ENCODE results near the gene NLGN2. TPM values are rescaled to one million over a fixed set of nuclear protein-coding genes. Genes with fewer than 3 reads are reported as not detected.
"Not testable (repeated sequence)": the region's sequence is repeated elsewhere in the genome, so short reads cannot be mapped to it uniquely, and the experiment has no call there.

The NLGN2 gene
- total RNA-seq, result 1 to 10 TPM; 8.0 to 8.7 TPM

DNA sequence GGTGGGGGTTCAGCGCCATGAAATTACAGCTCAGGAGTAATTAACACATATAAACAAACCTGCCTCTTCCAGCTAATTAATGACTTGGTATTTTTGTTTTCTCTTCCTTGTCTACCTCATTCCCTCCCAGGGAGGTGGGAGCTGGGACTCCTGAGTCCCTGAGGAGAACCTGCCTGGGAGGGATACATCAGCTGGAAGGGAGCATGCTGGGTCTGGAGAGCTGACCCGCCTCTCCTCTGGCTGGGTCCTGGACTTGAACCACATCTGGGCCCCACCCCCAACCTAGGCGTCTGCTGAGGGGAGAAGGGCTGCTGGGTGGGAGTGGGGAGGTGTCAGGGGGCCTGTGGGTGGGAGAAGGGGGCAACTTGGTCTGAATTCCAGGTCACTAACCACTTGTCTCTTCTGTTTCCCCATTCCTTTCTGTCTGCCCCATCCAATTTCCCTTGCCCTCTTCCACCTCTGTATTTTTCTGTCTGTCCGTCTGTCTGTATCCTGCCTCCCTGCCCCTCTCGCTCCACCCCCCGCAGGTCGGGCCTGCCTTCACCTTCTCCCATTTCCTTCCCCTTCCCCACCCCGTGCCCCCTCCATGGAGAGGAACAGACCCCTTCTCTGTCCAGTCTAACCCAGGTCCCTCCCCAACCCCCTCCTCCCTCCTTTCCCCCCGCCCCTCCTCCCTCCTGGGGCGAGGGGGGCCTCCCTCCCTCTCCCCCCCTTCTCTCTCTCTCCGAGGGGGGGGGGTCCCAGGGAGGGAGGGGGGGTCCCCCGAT is at the start of gene NLGN2:
NLGN2 (plus strand) TSS at position 361 of the 767 bp plus-strand sequence. CDS start 411 bp downstream, outside the sequence.
- POLR2A ChIA-PET, result interaction anchor here (1.4 kb wide), 1 partner anchor 27 kb away, joined by 5 read pairs; the partner anchor contains the start of gene TMEM102
- Mint-ChIP-seq H3K27ac (peak within 1 kb of the TSS; percentile 50), H3K4me3 (peak within 1 kb of the TSS; percentile 64), H3K27me3 (peaks cover 11% of the 10 kb centered on the region), H3K36me3 (no peaks in the 10 kb centered on the region), H3K4me1 (peaks cover 12% of the 10 kb centered on the region), H3K9me3 (no peaks in the 10 kb centered on the region)
- no peak for DNase-seq
- ATAC-seq (ENCODE audit: low read depth), result no peak

DNA sequence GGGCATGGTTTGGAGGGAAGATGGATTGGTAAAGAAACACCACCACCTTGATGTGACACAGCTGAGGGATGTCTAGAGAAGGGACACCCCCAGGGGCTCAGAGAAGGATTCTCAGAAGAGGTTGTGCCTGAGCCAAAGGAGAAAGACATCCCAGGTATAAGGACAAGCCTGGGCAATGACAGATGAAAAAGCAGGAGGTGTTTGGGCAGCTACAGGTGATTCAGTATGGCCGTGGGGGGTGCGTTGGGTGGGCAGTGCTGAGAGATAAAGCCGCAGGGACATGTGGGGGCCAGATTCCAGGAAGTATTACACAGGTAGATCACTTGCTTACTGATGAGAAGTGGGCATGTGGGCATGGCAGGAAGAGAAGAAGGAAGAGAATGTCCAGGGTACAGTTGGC is 45.7 kb upstream of the NLGN2 start:
- H3K27ac Mint-ChIP-seq, result no peak overlapping the region
- ATAC-seq (ENCODE audit: low read depth) (no peak), DNase-seq (no peak)
- POLR2A ChIA-PET, result interaction anchor here (0.6 to 1.0 kb wide), 2 partner anchors 41 to 73 kb away, joined by 5 to 6 read pairs; partner anchors contain the start of gene TMEM102
- peaks cover 5% of the 10 kb centered on the region for H3K27me3 Mint-ChIP-seq
- no peaks in the 10 kb centered on the region for H3K9me3 Mint-ChIP-seq
- no peak overlapping the region for H3K4me3 Mint-ChIP-seq
- no peaks in the 10 kb centered on the region for H3K36me3 Mint-ChIP-seq
- H3K4me1 Mint-ChIP-seq, result peaks cover 5% of the 10 kb centered on the region

DNA sequence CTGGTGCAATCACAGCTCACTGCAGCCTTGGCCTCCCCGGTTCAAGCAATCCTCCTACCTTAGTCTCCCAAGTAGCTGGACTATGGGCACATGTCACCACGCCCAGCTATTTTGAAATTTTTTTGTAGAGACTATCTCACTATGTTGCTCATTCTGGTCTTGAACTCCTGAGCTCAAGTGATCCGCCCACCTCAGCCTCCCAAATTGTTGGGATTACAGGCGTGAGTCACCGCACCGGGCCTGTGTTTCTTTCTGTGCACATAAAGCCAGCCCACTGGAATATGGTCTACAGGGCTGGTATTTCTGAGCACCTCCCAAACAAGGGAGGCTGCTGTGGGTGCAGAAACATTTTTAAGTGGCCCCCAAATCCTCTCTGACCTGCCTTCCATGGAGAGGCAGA is 44.3 kb upstream of the NLGN2 start:
- H3K4me1 Mint-ChIP-seq, result peaks cover 7% of the 10 kb centered on the region
- no peak for ATAC-seq (ENCODE audit: low read depth)
- peaks cover 5% of the 10 kb centered on the region for H3K27me3 Mint-ChIP-seq
- no peak overlapping the region for H3K27ac Mint-ChIP-seq
- DNase-seq, result no peak
- POLR2A ChIA-PET, result interaction anchor here (0.7 kb wide), 1 partner anchor 56 kb away, joined by 9 read pairs; no protein-coding TSS in a partner anchor
- H3K36me3 Mint-ChIP-seq, result no peaks in the 10 kb centered on the region
- H3K4me3 Mint-ChIP-seq, result no peak overlapping the region
- no peaks in the 10 kb centered on the region for H3K9me3 Mint-ChIP-seq

DNA sequence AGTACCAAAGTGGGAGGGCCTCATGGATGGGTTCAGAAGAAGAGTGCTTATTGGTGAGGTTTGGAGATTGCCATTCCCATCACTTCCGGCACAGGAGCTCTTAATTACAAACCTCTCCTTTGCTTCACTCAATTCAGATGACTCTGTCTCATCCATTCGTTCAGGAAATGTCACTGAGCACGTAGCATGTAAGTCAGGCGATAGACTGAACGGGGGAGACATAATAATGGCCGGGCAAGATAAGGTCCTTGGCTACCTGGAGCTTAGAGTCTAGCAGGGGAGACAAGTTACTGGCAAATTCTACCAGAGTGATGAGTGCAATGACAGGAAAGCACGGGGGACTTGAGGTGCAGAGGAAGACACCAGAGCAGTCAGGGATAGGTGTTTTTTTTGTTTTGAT is 41.7 kb upstream of the NLGN2 start:
- peaks cover 11% of the 10 kb centered on the region for H3K27me3 Mint-ChIP-seq
- H3K27ac Mint-ChIP-seq; ATAC-seq (ENCODE audit: low read depth); DNase-seq; H3K4me3 Mint-ChIP-seq; H3K4me1 Mint-ChIP-seq; H3K9me3 Mint-ChIP-seq; H3K36me3 Mint-ChIP-seq; POLR2A ChIA-PET: not testable (repeated sequence)

DNA sequence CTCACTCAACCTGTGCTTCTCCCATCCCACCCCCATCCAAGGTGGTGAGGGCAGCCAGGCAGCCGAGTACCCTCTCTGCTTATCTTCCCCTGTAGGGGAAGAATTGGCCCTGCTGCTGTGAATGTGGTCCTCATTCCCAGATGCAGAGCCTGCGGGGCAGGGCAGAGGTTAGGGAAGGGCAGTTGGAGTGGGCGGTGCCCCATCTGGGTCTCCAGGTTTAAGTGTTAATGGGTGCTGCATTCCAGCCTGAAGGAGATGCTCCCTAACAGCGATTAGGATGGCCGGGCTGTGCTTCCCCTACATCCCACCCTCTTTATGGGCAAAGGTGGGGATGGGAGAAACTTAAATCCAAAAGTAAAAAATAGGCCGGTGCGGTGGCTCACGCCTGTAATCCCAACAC is 40.6 kb upstream of the NLGN2 start:
- no peak overlapping the region for H3K4me3 Mint-ChIP-seq
- ATAC-seq (ENCODE audit: low read depth), result no peak
- no peak for DNase-seq
- no peaks in the 10 kb centered on the region for H3K36me3 Mint-ChIP-seq
- peaks cover 6% of the 10 kb centered on the region for H3K27me3 Mint-ChIP-seq
- POLR2A ChIA-PET, result interaction anchor here (0.6 kb wide), 1 partner anchor 82 kb away, joined by 3 read pairs; no protein-coding TSS in a partner anchor
- peaks cover 2% of the 10 kb centered on the region for H3K4me1 Mint-ChIP-seq
- no peak overlapping the region for H3K27ac Mint-ChIP-seq
- no peaks in the 10 kb centered on the region for H3K9me3 Mint-ChIP-seq

DNA sequence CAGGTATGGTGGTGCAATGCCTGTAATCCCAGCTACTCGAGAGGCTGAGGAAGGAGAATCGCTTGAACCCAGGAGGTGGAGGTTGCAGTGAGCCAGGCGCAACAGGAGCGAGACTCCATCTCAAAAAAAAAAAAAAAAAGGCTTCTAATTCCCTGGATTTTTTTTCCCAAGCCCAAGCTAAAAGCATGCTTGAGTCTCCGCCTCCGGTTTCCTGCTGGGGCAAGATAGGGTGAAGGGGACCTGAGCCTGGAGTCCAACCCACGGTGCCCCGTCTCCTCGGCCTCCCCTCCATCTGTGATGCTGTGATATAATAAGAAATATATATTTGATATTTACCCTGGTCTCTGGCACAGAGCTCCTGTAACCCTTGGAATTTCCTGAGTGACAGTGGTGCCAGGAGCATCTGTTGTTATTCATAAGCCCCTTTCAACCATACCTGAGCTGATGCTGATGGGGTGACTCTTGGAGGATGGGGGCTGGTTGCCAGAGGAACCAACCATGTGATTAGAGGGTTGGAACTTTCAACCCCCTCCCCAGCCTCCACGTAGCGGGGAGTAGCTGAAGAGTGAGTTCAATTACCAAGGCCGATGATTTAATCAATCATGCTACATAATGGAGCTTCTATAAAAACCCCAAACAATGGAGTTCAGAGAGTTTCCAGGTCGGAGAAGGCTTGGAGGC is 39.6 kb upstream of the NLGN2 start:
- no peak for DNase-seq
- H3K4me3 Mint-ChIP-seq, result no peak overlapping the region
- H3K36me3 Mint-ChIP-seq, result no peaks in the 10 kb centered on the region
- no peaks in the 10 kb centered on the region for H3K9me3 Mint-ChIP-seq
- ATAC-seq (ENCODE audit: low read depth), result no peak
- H3K4me1 Mint-ChIP-seq, result peaks cover 2% of the 10 kb centered on the region
- POLR2A ChIA-PET, result interaction anchor here (0.6 kb wide), 1 partner anchor 83 kb away, joined by 3 read pairs; no protein-coding TSS in a partner anchor
- no peak overlapping the region for H3K27ac Mint-ChIP-seq
- peaks cover 6% of the 10 kb centered on the region for H3K27me3 Mint-ChIP-seq

DNA sequence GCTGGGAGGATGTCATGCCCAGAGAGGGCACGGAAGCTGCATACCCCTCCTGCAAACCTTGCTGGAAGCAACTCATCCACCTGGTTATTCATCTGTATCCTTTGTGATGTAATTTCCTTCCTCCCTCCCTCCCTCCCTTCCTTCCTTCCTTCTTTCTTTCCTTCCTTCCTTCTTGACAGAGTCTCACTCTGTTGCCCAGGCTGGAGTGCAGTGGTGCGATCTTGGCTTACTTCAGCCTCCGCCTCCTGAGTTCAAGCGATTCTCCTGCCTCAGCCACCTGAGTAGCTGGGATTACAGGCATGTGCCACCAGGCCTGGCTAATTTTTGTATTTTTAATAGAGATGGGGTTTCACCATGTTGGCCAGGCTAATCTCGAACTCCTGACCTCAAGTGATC is 39.0 kb upstream of the NLGN2 start:
- POLR2A ChIA-PET; H3K9me3 Mint-ChIP-seq; H3K36me3 Mint-ChIP-seq; H3K4me1 Mint-ChIP-seq; DNase-seq; H3K4me3 Mint-ChIP-seq; H3K27me3 Mint-ChIP-seq; H3K27ac Mint-ChIP-seq; ATAC-seq (ENCODE audit: low read depth): not testable (repeated sequence)

DNA sequence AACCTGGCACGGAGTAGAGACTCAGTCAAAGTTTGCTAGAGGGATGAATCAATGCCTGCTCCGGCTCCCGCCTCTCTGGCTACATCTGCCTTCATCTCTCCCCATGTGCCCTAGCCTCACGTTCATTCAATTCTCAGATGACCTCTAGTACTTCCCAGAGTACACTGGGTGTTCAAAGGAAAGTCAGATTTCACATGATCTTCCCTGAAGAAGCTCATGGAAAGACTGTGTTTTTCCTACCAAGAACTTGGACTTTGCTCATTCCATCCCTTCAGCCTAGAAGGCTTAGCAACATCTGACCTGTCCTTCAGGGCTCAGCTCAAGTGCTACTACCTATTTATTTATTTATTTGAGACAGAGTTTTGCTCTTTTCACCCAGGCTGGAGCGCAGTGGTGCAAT is 37.8 kb upstream of the NLGN2 start:
- POLR2A ChIA-PET, result interaction anchor here (2.1 kb wide), 1 partner anchor 15 kb away, joined by 5 read pairs; no protein-coding TSS in a partner anchor
- no peaks in the 10 kb centered on the region for H3K9me3 Mint-ChIP-seq
- peaks cover 8% of the 10 kb centered on the region for H3K27me3 Mint-ChIP-seq
- no peak overlapping the region for H3K27ac Mint-ChIP-seq
- ATAC-seq (ENCODE audit: low read depth) (no peak), DNase-seq (no peak)
- H3K4me1 Mint-ChIP-seq, result peaks cover 2% of the 10 kb centered on the region
- H3K4me3 Mint-ChIP-seq, result no peak overlapping the region
- H3K36me3 Mint-ChIP-seq, result no peaks in the 10 kb centered on the region

DNA sequence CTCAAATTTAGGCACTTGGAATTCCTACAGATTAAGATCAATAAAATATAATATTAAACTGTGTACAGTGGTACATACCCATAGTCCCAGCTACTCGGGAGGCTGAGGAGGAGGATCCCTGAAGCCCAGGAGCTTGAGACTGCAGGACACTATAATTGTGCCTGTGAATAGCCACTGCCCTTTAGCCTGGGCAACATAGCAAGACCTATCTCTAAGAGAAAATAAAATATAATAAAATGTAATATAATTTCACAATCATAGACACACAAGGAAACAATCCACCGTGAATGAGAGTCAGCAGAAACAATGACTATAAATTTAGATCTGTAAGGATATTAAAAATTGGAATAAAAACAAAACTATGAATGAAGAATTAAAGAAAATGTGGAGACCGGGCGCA is 36.8 kb upstream of the NLGN2 start:
- H3K27ac Mint-ChIP-seq, result no peak overlapping the region
- no peak overlapping the region for H3K4me3 Mint-ChIP-seq
- POLR2A ChIA-PET, result interaction anchor here (0.6 to 2.1 kb wide), 2 partner anchors 10 to 14 kb away, joined by 3 to 5 read pairs; no protein-coding TSS in a partner anchor
- H3K36me3 Mint-ChIP-seq, result no peaks in the 10 kb centered on the region
- H3K4me1 Mint-ChIP-seq, result peaks cover 2% of the 10 kb centered on the region
- ATAC-seq (ENCODE audit: low read depth), result no peak
- peaks cover 8% of the 10 kb centered on the region for H3K27me3 Mint-ChIP-seq
- H3K9me3 Mint-ChIP-seq, result no peaks in the 10 kb centered on the region
- DNase-seq, result no peak

DNA sequence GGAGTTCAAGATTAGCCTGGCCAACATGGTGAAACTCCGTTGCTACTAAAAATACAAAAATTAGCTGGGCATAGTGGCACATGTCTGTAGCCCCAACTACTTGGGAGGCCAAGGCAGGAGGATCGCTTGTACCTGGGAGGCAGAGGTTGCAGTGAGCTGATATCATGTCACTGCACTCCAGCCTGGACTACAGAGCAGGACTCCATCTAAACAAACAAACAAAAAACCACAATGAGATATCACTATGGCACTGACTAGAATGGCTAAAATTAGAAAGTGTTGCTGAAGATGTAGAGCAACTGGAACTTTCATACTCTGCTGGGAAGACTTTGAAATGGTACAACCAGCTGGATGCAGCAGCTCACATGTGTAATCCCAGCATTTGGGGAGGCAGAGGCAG is 33.3 kb upstream of the NLGN2 start:
- peaks cover 4% of the 10 kb centered on the region for H3K36me3 Mint-ChIP-seq
- peaks cover 15% of the 10 kb centered on the region for H3K27me3 Mint-ChIP-seq
- no peaks in the 10 kb centered on the region for H3K4me1 Mint-ChIP-seq
- no peak overlapping the region for H3K27ac Mint-ChIP-seq
- no peak for ATAC-seq (ENCODE audit: low read depth)
- DNase-seq, result no peak
- no peak overlapping the region for H3K4me3 Mint-ChIP-seq
- H3K9me3 Mint-ChIP-seq, result peaks cover 4% of the 10 kb centered on the region
- POLR2A ChIA-PET, result interaction anchor here (2.2 kb wide), 1 partner anchor 10 kb away, joined by 7 read pairs; no protein-coding TSS in a partner anchor

DNA sequence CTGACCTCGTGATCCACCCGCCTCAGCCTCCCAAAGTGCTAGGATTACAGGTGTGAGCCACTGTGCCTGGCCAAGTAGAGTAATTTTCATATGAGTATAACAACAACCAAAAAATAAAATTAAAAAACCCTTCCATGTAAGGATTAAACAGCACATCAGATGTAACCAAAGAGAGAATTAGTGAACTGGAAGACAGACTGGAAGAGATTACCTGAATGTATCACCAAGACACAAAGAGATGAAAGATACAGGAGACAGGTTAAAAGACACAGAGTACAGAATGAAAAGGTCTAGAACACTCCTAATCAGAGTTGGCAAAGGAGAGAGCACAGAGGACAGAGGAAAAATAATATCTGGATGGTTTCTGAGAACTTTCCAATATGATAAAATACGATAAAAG is 28.5 kb upstream of the NLGN2 start:
- Mint-ChIP-seq H3K4me3 (no peak overlapping the region), H3K27ac (no peak overlapping the region), H3K27me3 (peaks cover 38% of the 10 kb centered on the region), H3K9me3 (peaks cover 5% of the 10 kb centered on the region), H3K4me1 (peaks cover 5% of the 10 kb centered on the region), H3K36me3 (peaks cover 5% of the 10 kb centered on the region)
- POLR2A ChIA-PET, result no interaction called here
- no peak for DNase-seq
- ATAC-seq (ENCODE audit: low read depth), result no peak

DNA sequence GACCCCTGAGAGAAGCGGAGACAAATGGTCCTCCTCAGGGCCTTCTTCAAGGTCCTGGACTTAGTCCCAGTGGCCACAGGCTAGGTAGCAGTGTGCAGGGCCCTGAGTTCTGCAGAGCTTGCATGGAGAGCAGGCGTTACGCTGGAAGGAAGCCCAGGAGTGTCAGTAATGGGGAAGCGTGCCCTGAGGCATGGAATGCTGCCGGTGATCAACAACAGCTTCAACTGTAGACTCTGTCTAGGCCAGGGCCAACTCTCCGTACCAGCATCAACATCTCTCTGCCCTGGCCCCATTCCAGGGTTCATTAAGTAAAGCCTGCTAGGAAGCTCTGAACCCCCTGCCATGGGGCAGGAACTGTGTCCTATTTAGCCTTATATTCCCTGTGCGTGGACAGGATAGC is 27.3 kb upstream of the NLGN2 start:
- Mint-ChIP-seq H3K27ac (no peak overlapping the region), H3K36me3 (peaks cover 5% of the 10 kb centered on the region), H3K9me3 (peaks cover 5% of the 10 kb centered on the region), H3K27me3 (peaks cover 37% of the 10 kb centered on the region), H3K4me3 (no peak overlapping the region), H3K4me1 (peaks cover 11% of the 10 kb centered on the region)
- ATAC-seq (ENCODE audit: low read depth), result no peak
- no peak for DNase-seq
- POLR2A ChIA-PET, result interaction anchor here (1.0 kb wide), 1 partner anchor 57 kb away, joined by 4 read pairs; no protein-coding TSS in a partner anchor

DNA sequence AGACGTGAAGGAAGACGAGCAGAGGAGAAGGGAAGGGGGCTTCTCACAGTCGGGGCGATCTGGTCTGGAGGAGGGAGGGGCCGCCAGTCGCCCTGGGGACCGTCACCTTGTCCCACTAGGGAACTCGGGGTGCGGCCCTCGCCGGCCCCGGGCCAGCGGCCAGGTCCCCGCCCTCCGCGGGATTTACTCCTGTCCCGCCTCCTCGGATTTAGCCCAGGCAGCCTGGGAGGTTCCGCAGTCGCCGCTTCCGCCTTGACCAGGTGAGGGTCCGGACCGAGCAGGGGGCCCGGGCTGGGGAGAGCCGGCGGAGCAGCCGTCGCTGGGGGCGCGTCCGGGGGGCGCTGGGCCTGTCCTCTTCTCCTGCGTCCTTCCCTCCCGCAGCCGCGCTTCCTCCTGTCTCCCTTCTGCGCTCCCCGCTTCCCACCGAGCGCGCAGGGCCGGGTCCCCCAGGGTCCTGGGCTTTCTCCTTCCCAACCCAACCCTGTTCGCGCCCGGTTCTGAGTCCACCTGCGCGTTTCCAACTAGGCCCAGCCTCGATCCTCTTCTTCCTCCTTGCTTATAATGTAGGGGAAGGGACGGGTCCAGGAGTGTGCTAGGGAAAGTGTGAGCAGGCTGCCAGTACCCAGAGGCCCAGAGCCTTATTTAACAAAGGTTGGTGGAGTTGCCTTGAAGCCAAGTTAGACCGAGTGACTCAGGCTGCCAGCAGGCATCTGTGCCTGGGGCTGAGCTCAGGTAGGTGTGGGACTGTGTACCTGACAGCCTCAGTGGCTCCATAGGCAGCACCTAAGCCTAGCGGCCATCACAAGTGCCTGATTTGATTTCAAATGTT is 26.6 kb upstream of the NLGN2 start, which contains the start of gene TNK1:
TNK1 (plus strand) TSS at position 235 of the 829 bp plus-strand sequence. CDS start 1,838 bp downstream, outside the sequence.
- DNase-seq, result no peak
- POLR2A ChIA-PET, result interaction anchor here (1.0 kb wide), 1 partner anchor 56 kb away, joined by 4 read pairs; no protein-coding TSS in a partner anchor
- peaks cover 37% of the 10 kb centered on the region for H3K27me3 Mint-ChIP-seq
- no peak within 1 kb of the TSS for H3K27ac Mint-ChIP-seq
- peaks cover 11% of the 10 kb centered on the region for H3K4me1 Mint-ChIP-seq
- peaks cover 5% of the 10 kb centered on the region for H3K9me3 Mint-ChIP-seq
- peaks cover 5% of the 10 kb centered on the region for H3K36me3 Mint-ChIP-seq
- no peak within 1 kb of the TSS for H3K4me3 Mint-ChIP-seq
- no peak for ATAC-seq (ENCODE audit: low read depth)

Measured in activated naive CD8-positive, alpha-beta T cell treated with anti-CD3 and anti-CD28 coated beads, Interleukin-2, amount 10 ng/mL, durations not matched to agents 7 days and 5 days (primary cell).